Astrocyte (in vitro differentiated cells and primary cell): ENCODE data around the gene TMEM225B.
"Not testable (repeated sequence)": the region's sequence is repeated elsewhere in the genome, so short reads cannot be mapped to it uniquely, and the experiment has no call there.

ENCODE experiments used
- EZH2 ChIP-seq: IDR thresholded peaks from 2 replicates; pipeline ENCODE4 v1.6.1; 2012; ENCODE audit warnings: mild to moderate bottlenecking, low read length, inconsistent platforms; ENCODE audit not compliant: insufficient read depth
- TF ChIP-seq, protein P1 (sequence below): IDR thresholded peaks from 2 replicates; pipeline ENCODE4 v1.5.1; 2011; ENCODE audit warnings: low read depth, mild to moderate bottlenecking, inconsistent platforms, low read length, moderate library complexity; ENCODE audit not compliant: insufficient read depth

DNA sequence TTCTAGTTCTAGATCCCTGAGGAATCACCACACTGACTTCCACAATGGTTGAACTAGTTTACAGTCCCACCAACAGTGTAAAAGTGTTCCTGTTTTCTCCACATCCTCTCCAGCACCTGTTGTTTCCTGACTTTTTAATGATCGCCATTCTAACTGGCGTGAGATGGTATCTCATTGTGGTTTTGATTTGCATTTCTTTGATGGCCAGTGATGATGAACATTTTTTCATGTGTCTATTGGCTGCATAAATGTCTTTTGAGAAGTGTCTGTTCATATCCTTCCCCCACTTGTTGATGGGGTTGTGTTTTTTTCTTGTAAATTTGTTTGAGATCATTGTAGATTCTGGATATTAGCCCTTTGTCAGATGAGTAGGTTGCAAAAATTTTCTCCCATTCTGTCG is 56.6 kb downstream of the TMEM225B start:
- TF ChIP-seq, protein P1, sequence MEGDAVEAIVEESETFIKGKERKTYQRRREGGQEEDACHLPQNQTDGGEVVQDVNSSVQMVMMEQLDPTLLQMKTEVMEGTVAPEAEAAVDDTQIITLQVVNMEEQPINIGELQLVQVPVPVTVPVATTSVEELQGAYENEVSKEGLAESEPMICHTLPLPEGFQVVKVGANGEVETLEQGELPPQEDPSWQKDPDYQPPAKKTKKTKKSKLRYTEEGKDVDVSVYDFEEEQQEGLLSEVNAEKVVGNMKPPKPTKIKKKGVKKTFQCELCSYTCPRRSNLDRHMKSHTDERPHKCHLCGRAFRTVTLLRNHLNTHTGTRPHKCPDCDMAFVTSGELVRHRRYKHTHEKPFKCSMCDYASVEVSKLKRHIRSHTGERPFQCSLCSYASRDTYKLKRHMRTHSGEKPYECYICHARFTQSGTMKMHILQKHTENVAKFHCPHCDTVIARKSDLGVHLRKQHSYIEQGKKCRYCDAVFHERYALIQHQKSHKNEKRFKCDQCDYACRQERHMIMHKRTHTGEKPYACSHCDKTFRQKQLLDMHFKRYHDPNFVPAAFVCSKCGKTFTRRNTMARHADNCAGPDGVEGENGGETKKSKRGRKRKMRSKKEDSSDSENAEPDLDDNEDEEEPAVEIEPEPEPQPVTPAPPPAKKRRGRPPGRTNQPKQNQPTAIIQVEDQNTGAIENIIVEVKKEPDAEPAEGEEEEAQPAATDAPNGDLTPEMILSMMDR, result not testable (repeated sequence)
- TF ChIP-seq EZH2, result not testable (repeated sequence)
